Activated CD4-positive, alpha-beta T cell treated with anti-CD3 and anti-CD28 coated beads, Interleukin-2, amount 10 ng/mL, durations not matched to agents 7 days and 5 days (primary cell): ENCODE data around the gene POP4. TPM values are rescaled to one million over a fixed set of nuclear protein-coding genes. Genes with fewer than 3 reads are reported as not detected.
A peak's percentile ranks its signal among the peaks of the same experiment; 100 is the strongest.

Experiments
- CTCF ChIA-PET: fragments of 350-600 bp; sonication (Branson Sonifier 250); formaldehyde crosslinking; loops from one replicate; lab custom pipeline; 2021; ENCODE audit warnings: antibody characterized with exemption; lab: Charles Lee
- POLR2A ChIA-PET: fragments of 350-600 bp; sonication (Branson Sonifier 250); formaldehyde crosslinking; loops from one replicate; lab custom pipeline; 2021; ENCODE audit warnings: antibody characterized with exemption; lab: Charles Lee
- DNase-seq: peaks from one replicate; pipeline ENCODE4 v3.0.0-alpha.2; 2020
- H3K27ac Mint-ChIP-seq: one replicate; pipeline ENCODE4 v1.8.0; 2021; ENCODE audit warnings: mild to moderate bottlenecking, moderate library complexity, mixed read lengths
- H3K27me3 Mint-ChIP-seq: one replicate; pipeline ENCODE4 v1.8.0; 2021; ENCODE audit warnings: mixed read lengths
- H3K36me3 Mint-ChIP-seq: one replicate; pipeline ENCODE4 v1.8.0; 2021; ENCODE audit warnings: low read depth, mixed read lengths
- H3K4me1 Mint-ChIP-seq: one replicate; pipeline ENCODE4 v1.8.0; 2021; ENCODE audit warnings: mixed read lengths
- H3K4me3 Mint-ChIP-seq: one replicate; pipeline ENCODE4 v1.8.0; 2021; ENCODE audit warnings: mild to moderate bottlenecking, moderate library complexity, mixed read lengths
- H3K9me3 Mint-ChIP-seq: one replicate; pipeline ENCODE4 v1.8.0; 2021; ENCODE audit warnings: mixed read lengths
- total RNA-seq, 2 experiments: library from RNA; stranded (reverse); gene quantifications; one replicate each; pipeline ENCODE4 v1.2.3, GENCODE V29; 2021

The POP4 gene
- total RNA-seq, 2 experiments from 2014 or later, result 96.0 to 113 TPM

DNA sequence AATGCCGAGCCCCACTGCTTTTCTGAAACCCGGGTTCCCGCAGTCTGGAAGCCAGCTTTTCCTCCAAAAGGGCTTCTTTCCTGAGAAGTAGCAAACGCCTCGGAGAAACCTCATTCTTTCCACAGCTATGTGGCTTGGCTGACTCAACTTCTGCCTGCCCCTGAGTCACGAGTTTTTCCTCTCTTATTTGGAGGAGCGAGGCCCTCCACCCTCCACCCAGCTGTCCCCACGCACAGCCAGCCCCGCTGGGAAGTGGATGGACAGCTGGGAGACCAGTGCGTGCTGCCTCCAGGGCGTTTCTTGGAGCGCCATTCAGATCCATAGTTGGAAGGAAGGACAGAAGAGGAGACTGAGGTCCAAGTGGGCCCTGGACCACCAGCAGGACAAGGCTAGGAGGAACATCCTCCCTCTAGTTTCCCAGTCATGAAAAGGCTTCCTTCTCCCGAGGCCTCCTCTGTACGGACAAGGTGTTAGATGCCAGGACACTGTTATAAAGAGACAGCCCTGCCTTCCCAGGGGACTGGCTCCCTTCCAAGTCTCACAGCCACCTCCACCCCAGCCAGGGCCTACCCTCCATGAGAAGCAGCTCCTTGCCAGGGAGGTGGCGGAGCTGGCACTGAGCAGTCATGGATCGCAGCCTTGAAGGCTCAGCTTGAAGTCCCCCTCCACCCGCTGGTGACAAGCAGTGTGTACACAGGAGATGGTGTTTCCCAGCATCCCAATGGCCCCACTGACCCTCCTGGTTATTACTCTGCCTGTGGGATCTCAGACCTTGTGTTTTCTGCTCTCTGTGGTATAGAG, 56.7 kb downstream of the POP4 start:
- Mint-ChIP-seq H3K4me3 (no peak overlapping the region), H3K27me3 (no peaks in the 10 kb centered on the region), H3K36me3 (peaks cover 17% of the 10 kb centered on the region), H3K9me3 (no peaks in the 10 kb centered on the region), H3K27ac (no peak overlapping the region), H3K4me1 (peaks cover 46% of the 10 kb centered on the region)
- ChIA-PET POLR2A (no interaction called here), CTCF (interaction anchor here (0.9 to 5.2 kb wide), 8 partner anchors 9 to 54 kb away, joined by 3 to 34 read pairs (median 4); no protein-coding TSS in a partner anchor)
- DNase-seq, result no peak

DNA sequence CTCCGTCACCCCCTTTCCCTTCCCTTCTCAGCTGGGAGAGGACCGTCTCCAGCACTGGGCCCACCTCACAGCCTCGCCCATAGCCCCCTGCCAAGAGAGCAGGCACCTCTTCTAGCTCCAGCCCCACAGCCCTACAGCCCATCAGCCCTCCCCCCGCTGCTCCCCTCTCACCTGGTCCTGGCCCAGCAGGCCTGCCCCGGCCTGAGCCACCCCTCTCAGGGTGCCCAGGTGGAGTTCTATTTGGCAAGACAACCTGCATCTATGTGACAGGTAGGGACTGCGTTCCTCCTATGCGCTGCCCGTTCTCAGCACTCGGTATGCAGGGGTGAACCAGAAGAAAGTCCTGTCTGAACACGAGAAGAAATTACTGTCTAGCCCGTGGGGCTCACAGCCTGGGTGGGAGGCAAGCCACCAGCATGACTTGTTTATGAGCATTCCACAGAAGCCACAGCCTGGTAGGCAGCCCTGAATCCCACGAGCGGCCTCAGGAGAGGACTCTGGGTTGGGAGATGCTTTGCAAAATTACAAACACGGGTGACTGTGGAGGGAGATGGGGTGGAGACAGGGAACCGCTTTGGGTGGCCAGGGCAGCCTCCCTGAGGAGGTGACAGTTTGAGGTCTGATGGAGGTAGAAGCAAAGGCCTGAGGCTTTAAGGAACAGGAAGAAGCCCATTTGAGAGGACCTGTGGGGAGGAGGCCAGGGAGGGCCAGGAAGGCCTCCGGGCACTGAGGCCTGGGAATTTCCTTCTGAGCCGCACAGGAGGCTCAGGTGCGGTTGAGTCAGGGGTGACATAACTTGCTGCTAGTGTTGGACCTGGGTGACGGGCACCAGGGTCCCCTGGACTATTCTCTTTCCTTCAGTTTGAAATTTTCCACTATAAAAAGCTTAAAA, 58.0 kb downstream of the POP4 start:
- H3K27ac Mint-ChIP-seq, result peak overlapping the region; percentile 80
- ChIA-PET CTCF (interaction anchor here (0.9 to 5.2 kb wide), 6 partner anchors 8 to 53 kb away, joined by 3 to 34 read pairs (median 6); no protein-coding TSS in a partner anchor), POLR2A (no interaction called here)
- H3K4me3 Mint-ChIP-seq, result peak overlapping the region; percentile 88
- no peak for DNase-seq
- peaks cover 57% of the 10 kb centered on the region for H3K4me1 Mint-ChIP-seq
- H3K27me3 Mint-ChIP-seq, result no peaks in the 10 kb centered on the region
- peaks cover 25% of the 10 kb centered on the region for H3K36me3 Mint-ChIP-seq
- no peaks in the 10 kb centered on the region for H3K9me3 Mint-ChIP-seq

DNA sequence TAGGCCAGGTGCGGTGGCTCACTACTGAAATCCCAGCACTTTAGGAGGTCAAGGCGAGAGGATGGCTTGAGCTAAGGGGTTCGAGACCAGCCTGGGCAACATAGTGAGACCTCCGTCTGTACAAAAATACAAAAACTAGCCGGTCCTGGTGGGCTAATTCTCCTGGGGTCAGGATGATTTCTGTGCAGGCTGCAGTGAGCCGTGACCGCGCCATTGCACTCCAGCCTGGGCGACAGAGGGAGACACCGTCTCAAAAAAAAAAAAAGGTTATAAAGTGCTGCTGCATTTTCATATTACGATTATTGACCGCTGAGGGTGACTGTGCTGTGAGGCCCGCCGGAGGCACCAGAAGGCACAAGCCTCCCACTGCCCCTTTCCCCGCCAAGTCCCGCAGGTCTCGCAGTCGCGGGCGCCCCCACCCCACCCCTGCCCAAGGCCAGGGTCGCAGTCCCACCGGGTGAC, 58.7 kb downstream of the POP4 start:
- POLR2A ChIA-PET, result interaction anchor here (1.4 kb wide), 1 partner anchor 41 kb away, joined by 4 read pairs; no protein-coding TSS in a partner anchor
- no peaks in the 10 kb centered on the region for H3K27me3 Mint-ChIP-seq
- H3K27ac Mint-ChIP-seq, result peak overlapping the region; percentile 80
- peaks cover 32% of the 10 kb centered on the region for H3K36me3 Mint-ChIP-seq
- H3K4me3 Mint-ChIP-seq, result peak overlapping the region; percentile 88
- no peak for DNase-seq
- H3K4me1 Mint-ChIP-seq, result peaks cover 64% of the 10 kb centered on the region
- no peaks in the 10 kb centered on the region for H3K9me3 Mint-ChIP-seq
- CTCF ChIA-PET, result interaction anchor here (0.9 to 5.2 kb wide), 10 partner anchors 7 to 59 kb away, joined by 3 to 49 read pairs (median 6); partner anchors contain the start of gene POP4

DNA sequence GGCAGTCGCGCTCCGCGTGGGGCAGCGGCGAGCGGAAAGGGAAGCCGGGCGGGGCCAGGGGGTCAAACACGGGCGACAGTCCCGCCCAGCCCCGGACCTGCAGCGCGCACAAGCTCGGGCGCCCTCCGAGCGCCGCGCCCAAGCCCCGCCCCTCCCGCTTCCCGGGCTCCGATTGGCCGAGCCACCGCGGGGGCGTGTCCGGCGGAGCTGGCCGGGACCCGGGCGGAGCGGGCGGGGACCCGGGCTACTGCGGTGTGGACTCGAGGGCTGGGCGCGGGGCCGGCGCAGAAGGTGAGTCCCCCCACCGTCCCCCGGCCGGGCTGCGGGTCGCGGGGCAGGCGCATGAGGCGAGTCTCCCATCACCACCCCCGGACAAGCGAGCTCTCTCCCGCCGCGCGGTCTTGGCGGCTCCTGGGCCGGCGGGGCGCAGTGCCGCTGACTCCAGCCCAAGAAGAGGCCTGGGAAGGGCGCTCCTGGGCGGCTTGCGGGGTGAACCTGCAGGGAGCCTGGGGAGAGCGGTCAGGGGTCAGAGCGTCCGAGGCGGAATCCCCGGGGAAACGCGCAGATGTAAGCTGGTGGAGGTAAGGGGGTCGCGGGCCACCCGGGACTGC, 59.2 kb downstream of the POP4 start, which contains the start of gene PLEKHF1:
Gene PLEKHF1 (plus strand): TSS at position 247 of the 611 bp plus-strand sequence. CDS start 8,379 bp downstream, outside the sequence.
- peaks cover 69% of the 10 kb centered on the region for H3K4me1 Mint-ChIP-seq
- no peaks in the 10 kb centered on the region for H3K9me3 Mint-ChIP-seq
- H3K27ac Mint-ChIP-seq, result peak within 1 kb of the TSS; percentile 95
- H3K36me3 Mint-ChIP-seq, result peaks cover 37% of the 10 kb centered on the region
- no peaks in the 10 kb centered on the region for H3K27me3 Mint-ChIP-seq
- peak; percentile 85 for DNase-seq
- POLR2A ChIA-PET, result interaction anchor here (1.4 kb wide), 1 partner anchor 42 kb away, joined by 4 read pairs; no protein-coding TSS in a partner anchor
- CTCF ChIA-PET, result interaction anchor here (0.9 to 4.9 kb wide), 10 partner anchors 13 to 59 kb away, joined by 3 to 49 read pairs (median 4); partner anchors contain the start of gene POP4
- peak within 1 kb of the TSS; percentile 88 for H3K4me3 Mint-ChIP-seq

DNA sequence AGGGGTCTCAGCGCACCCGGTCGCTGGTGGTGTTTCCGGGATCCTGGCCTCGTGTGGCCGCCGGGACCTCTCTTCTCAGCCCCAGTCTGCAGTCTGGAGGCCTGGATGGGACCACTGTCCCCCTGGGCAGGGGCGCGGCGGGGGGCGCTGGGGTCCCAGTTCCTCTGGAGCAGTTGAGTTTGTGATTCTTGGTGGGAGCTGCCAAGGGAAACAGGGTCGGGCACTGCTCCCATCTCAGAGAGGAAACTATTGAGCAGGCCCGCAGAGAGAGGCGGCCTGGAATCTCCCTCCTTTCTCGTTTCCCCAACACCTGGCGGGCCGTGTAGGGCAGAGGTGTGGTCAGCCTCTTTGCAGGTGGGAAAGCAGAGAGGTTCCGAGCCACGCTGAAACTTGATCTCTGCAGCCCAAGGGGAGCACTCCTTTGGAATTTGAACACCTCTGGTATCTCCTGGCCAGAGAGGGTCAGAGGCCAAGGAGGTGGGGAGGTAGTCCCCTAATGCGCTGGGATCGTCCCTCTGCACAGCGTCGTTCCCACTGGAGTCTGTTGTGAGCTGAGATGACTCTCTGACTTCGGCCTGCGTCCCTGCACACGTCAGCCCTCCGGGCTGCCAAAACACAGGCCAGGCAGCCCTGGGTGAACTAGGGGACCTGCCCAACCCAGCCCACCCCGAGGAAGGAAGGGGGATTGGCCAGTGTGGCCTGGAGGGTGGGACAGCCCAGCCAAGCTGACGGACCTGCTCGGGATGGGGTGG, 59.9 kb downstream of the POP4 start:
- CTCF ChIA-PET, result interaction anchor here (0.6 to 4.9 kb wide), 17 partner anchors 12 to 60 kb away, joined by 3 to 49 read pairs (median 4); partner anchors contain the start of genes C19orf12 and POP4
- no peak for DNase-seq
- H3K27me3 Mint-ChIP-seq, result no peaks in the 10 kb centered on the region
- no peaks in the 10 kb centered on the region for H3K9me3 Mint-ChIP-seq
- POLR2A ChIA-PET, result interaction anchor here (1.0 to 1.4 kb wide), 2 partner anchors 42 to 60 kb away, joined by 3 to 4 read pairs; partner anchors contain the start of gene POP4
- H3K4me3 Mint-ChIP-seq, result peak overlapping the region; percentile 88
- H3K27ac Mint-ChIP-seq, result peak overlapping the region; percentile 95
- H3K4me1 Mint-ChIP-seq, result peaks cover 73% of the 10 kb centered on the region
- peaks cover 44% of the 10 kb centered on the region for H3K36me3 Mint-ChIP-seq

Other genes with a start within 250 kb of the POP4 start
- gene VSTM2B, start 80.3 kb upstream of the POP4 start, total RNA-seq, result not detected
- gene PLEKHF1, start 59.2 kb downstream of the POP4 start, total RNA-seq, result 10 to 100 TPM; 49.4 to 52.1 TPM
- 10 to 100 TPM; 36.5 to 38.8 TPM for gene C19orf12, start 109.0 kb downstream of the POP4 start, total RNA-seq
- gene CCNE1, start 205.7 kb downstream of the POP4 start, total RNA-seq, result 10 to 100 TPM; 44.9 to 45.3 TPM